Pancreas (tissue), 10 donors: Measurements from ENCODE around the gene LUZP2. TPM values are rescaled to one million over a fixed set of nuclear protein-coding genes. Genes with fewer than 3 reads are reported as not detected.
"Not testable (repeated sequence)": the region's sequence is repeated elsewhere in the genome, so short reads cannot be mapped to it uniquely, and the experiment has no call there.

Experiments
- ATAC-seq, 4 donors: fragments of 200-7000 bp; cut with Tn5 transposase; one replicate each; pipeline versions ENCODE4 v1.8.0 to v1.9.1; 2020; ENCODE audit warnings: mild to moderate bottlenecking in 4 of 4, moderate library complexity in 4 of 4
- DNase-seq, 6 donors: peaks; one replicate each; pipeline ENCODE4 v3.0.0-alpha.2; 2020
- FAIRE-seq: peaks from 2 replicates; lab custom pipeline; 2012; peaks lifted over from hg19 to GRCh38; lab: Jason Lieb, UNC
- H3K27ac ChIP-seq, 4 donors: fragments of 200-600 bp; sonication (generic); 1 replicate in 3 of 4; 2 replicates in 1 of 4; pipeline versions ENCODE4 v1.5.0 to v1.8.0; 2020
- H3K27me3 ChIP-seq, 4 donors: fragments of 200-600 bp; one replicate each; pipeline ENCODE4 v1.8.0; 2021
- H3K36me3 ChIP-seq, 3 donors: fragments of 200-600 bp; sonication (generic) in 1 of 3; one replicate each; pipeline versions ENCODE4 v1.5.0 to v1.8.0; 2020 to 2021
- H3K4me1 ChIP-seq, 3 donors: fragments of 200-600 bp; one replicate each; pipeline ENCODE4 v1.8.0; 2021
- H3K4me3 ChIP-seq, 4 donors: fragments of 200-600 bp; sonication (generic) in 2 of 4; one replicate each; pipeline versions ENCODE4 v1.5.0 to v1.8.0; 2020 to 2021
- H3K9me3 ChIP-seq, 4 donors: fragments of 200-600 bp; one replicate each; pipeline ENCODE4 v1.8.0; 2021
- CTCF ChIP-seq, 4 donors: fragments of 200-600 bp; sonication (generic) in 3 of 4; IDR thresholded peaks; one replicate each; pipeline versions ENCODE4 v1.5.0 to v1.8.0; 2021; ENCODE audit warnings: antibody characterized with exemption in 4 of 4
- WGBS, 2 donors: extraction: QIAGEN DNeasy Blood & Tissue Kit; methylation state at CpG; one replicate each; pipeline ENCODE4 v1.1.7; 2013; 5-methylcytosine and 5-hydroxymethylcytosine counted together
- intact Hi-C, 3 donors: fragments of 100-400 bp; cut with DNase I; formaldehyde crosslinking; loops; one replicate each; pipeline versions ENCODE4 v1.11.1 to v1.14.2; 2022
- polyA plus RNA-seq, 2 donors: library from polyadenylated mRNA; stranded (reverse); fragments of 200-250 nt; gene quantifications; one replicate each; pipeline ENCODE4 v1.2.3, GENCODE V29; 2013
- total RNA-seq, 6 donors: library from RNA; stranded (reverse); fragmentation: NEBNext Ultra II Directional in 4 of 6; extraction: Animal tissue kit (Norgen Biotek cat#: 25700) in 4 of 6; gene quantifications; one replicate each; pipeline versions ENCODE4 v1.2.1 to v1.2.4, GENCODE V29; 2021 to 2023
- donor health status: healthy with polysubstance abuse.
- donor health status: DM: no; HTN: no; CAD: no; lungs with moderate emphysema.
- donor health status: DM: no; HTN: no; CAD: no.
- donor health status: control.
- donor health status: control.
- donor health status: Bipolar disorder and iron deficiency.
- donor health status: DM: yes; HTN: yes; CAD: no.
- donor health status: DM: no; HTN: no; CAD: no.
- donor health status: DM: no; HTN: no; CAD: no.
- donor health status: DM: yes; HTN: yes; CAD: no.

Gene LUZP2
- total and polyA plus RNA-seq, 8 donors = 0.04 to 0.19 (median 0.07) TPM; not detected in 3

GRCh38 chr11:24934733-24935439, 438.0 kb downstream of the LUZP2 start:
- no peaks in the 10 kb centered on the region for H3K36me3 ChIP-seq
- DNase-seq (no peak), ATAC-seq (no peak), FAIRE-seq (no peak)
- H3K27ac ChIP-seq = no peak overlapping the region
- H3K27me3 ChIP-seq = no peaks in the 10 kb centered on the region
- intact Hi-C loops = no loop called here
- no peaks in the 10 kb centered on the region for H3K4me1 ChIP-seq
- no peak overlapping the region for H3K4me3 ChIP-seq
- no peaks in the 10 kb centered on the region for H3K9me3 ChIP-seq
- 40 to 46% methylated on average over 1 of the region's 1 CpG for WGBS, 2 donors
- TF ChIP-seq CTCF (IDR thresholded peaks at IDR 0.05) = no peak

GRCh38 chr11:24944891-24945290, 448.0 kb downstream of the LUZP2 start:
- 68 to 80% methylated on average over 3 of the region's 3 CpGs for WGBS, 2 donors
- Histone ChIP-seq H3K4me1 (no peaks in the 10 kb centered on the region), H3K27me3 (no peaks in the 10 kb centered on the region), H3K36me3 (no peaks in the 10 kb centered on the region), H3K9me3 (no peaks in the 10 kb centered on the region), H3K4me3 (no peak overlapping the region), H3K27ac (no peak overlapping the region)
- no peak for TF ChIP-seq CTCF (IDR thresholded peaks at IDR 0.05)
- FAIRE-seq (no peak), ATAC-seq (no peak), DNase-seq (no peak)
- intact Hi-C loops = no loop called here

- no peak overlapping the region for H3K27ac ChIP-seq
- ATAC-seq = no peak
- H3K4me3 ChIP-seq = no peak overlapping the region
- H3K9me3 ChIP-seq = no peaks in the 10 kb centered on the region
- TF ChIP-seq CTCF (IDR thresholded peaks at IDR 0.05) = no peak
- no peak for DNase-seq
- 67 to 75% methylated on average over 5 of the region's 5 CpGs for WGBS, 2 donors
- H3K36me3 ChIP-seq = no peaks in the 10 kb centered on the region
- no peaks in the 10 kb centered on the region for H3K27me3 ChIP-seq
- intact Hi-C loops = no loop called here
- FAIRE-seq = no peak
- H3K4me1 ChIP-seq = no peaks in the 10 kb centered on the region
These were observed 452.6 kb downstream of the LUZP2 start for GRCh38 chr11:24949406-24949805.

- ATAC-seq (no peak), DNase-seq (no peak), FAIRE-seq (no peak)
- WGBS, 2 donors = 56 to 70% methylated on average over 1 to 2 of the region's 2 CpGs
- H3K27ac ChIP-seq = no peak overlapping the region
- intact Hi-C loops = no loop called here
- TF ChIP-seq CTCF (IDR thresholded peaks at IDR 0.05) = no peak
- no peak overlapping the region for H3K4me3 ChIP-seq
- no peaks in the 10 kb centered on the region for H3K4me1 ChIP-seq
- H3K36me3 ChIP-seq = no peaks in the 10 kb centered on the region
- H3K9me3 ChIP-seq = no peaks in the 10 kb centered on the region
- no peaks in the 10 kb centered on the region for H3K27me3 ChIP-seq
These were observed 467.0 kb downstream of the LUZP2 start for GRCh38 chr11:24963852-24964251.

GRCh38 chr11:24965748-24966147, 468.9 kb downstream of the LUZP2 start:
- no peak for DNase-seq
- no peak for ATAC-seq
- FAIRE-seq = no peak
- Histone ChIP-seq H3K36me3 (no peaks in the 10 kb centered on the region), H3K27me3 (no peaks in the 10 kb centered on the region), H3K4me3 (no peak overlapping the region), H3K9me3 (no peaks in the 10 kb centered on the region), H3K4me1 (no peaks in the 10 kb centered on the region), H3K27ac (no peak overlapping the region)
- intact Hi-C loops = no loop called here
- no peak for TF ChIP-seq CTCF (IDR thresholded peaks at IDR 0.05)

GRCh38 chr11:24993903-24994302, 497.1 kb downstream of the LUZP2 start:
- intact Hi-C loops = not testable (repeated sequence)

GRCh38 chr11:24999929-25000328, 503.1 kb downstream of the LUZP2 start:
- DNase-seq, H3K27ac ChIP-seq, H3K4me1 ChIP-seq, H3K27me3 ChIP-seq, H3K4me3 ChIP-seq, intact Hi-C loops, ATAC-seq, H3K36me3 ChIP-seq, FAIRE-seq, H3K9me3 ChIP-seq: not testable (repeated sequence)
- 60 to 71% methylated on average over 5 of the region's 5 CpGs for WGBS, 2 donors

More at GRCh38 chr11:24993903-24994302, 497.1 kb downstream of the LUZP2 start:
- not testable (repeated sequence) for H3K27me3 ChIP-seq, H3K9me3 ChIP-seq, H3K4me1 ChIP-seq, ATAC-seq, DNase-seq, H3K36me3 ChIP-seq, FAIRE-seq, H3K4me3 ChIP-seq, H3K27ac ChIP-seq
- WGBS, 2 donors = 71 to 87% methylated on average over 7 of the region's 7 CpGs
